Measurements from ENCODE around the gene PTH1R. TPM values are rescaled to one million over a fixed set of nuclear protein-coding genes. Genes with fewer than 3 reads are reported as not detected.

The PTH1R gene
- total RNA-seq, 1 experiment from 2014 or later = not detected

- CTCF ChIA-PET = no interaction called here
- no peak for ATAC-seq
- H3K27me3 ChIP-seq (ENCODE audit: control insufficient read depth, insufficient read depth, low read length) = no peaks in the 10 kb centered on the region
- no peak for TF ChIP-seq TCF7L2 (IDR thresholded peaks at IDR 0.05; ENCODE audit: low read depth, low read length)
- TF ChIP-seq POLR2AphosphoS5 (IDR thresholded peaks at IDR 0.05; ENCODE audit: low read depth, low read length) = no peak
- no peak for TF ChIP-seq CTCF (IDR thresholded peaks at IDR 0.05)
- no peak for TF ChIP-seq REST (IDR thresholded peaks at IDR 0.05; ENCODE audit: insufficient read depth in 1 of 2, low read depth in 2 of 2, low read length in 1 of 2)
- no peak for TF ChIP-seq SIN3A (IDR thresholded peaks at IDR 0.05; ENCODE audit: borderline replicate concordance, insufficient read depth, low read depth, low read length)
- H3K36me3 ChIP-seq (ENCODE audit: control insufficient read depth, insufficient read depth, low read length) = no peaks in the 10 kb centered on the region
- H3K4me1 ChIP-seq (ENCODE audit: control insufficient read depth, insufficient read depth, low read length) = peaks cover 3% of the 10 kb centered on the region; the same call in 1 of the 2 replicates
- H3K27ac ChIP-seq (ENCODE audit: low read length) = no peak overlapping the region
- BruUV-seq (replicated peaks) = no TSS peak
- DNase-seq (ENCODE audit: low read depth, low spot score) = no peak
- intact Hi-C loops (cut with micrococcal nuclease; ENCODE audit: unreplicated experiment) (no loop called here), in situ Hi-C loops (cut with HindIII; ENCODE audit: low pct_unique_long_range_greater_than_20kb, low sequenced_read_pairs) (no loop called here)
- no peaks in the 10 kb centered on the region for H3K9me3 ChIP-seq (ENCODE audit: control insufficient read depth, insufficient read depth, low read depth, low read length)
- POLR2A ChIA-PET = no interaction called here
- H3K4me3 ChIP-seq (ENCODE audit: low read depth in 2 of 2, low read length in 2 of 2) = no peak overlapping the region
Measured at GRCh38 chr3:46891132-46891531, 13.6 kb downstream of the PTH1R start.

- Histone ChIP-seq H3K4me3 (ENCODE audit: low read depth in 2 of 2, low read length in 2 of 2) (peak overlapping the region; percentile 31 to 41), H3K9me3 (ENCODE audit: control insufficient read depth, insufficient read depth, low read depth, low read length) (no peaks in the 10 kb centered on the region), H3K4me1 (ENCODE audit: control insufficient read depth, insufficient read depth, low read length) (peaks cover 3% of the 10 kb centered on the region; the same call in 1 of the 2 replicates), H3K27ac (ENCODE audit: low read length) (no peak overlapping the region), H3K36me3 (ENCODE audit: control insufficient read depth, insufficient read depth, low read length) (no peaks in the 10 kb centered on the region), H3K27me3 (ENCODE audit: control insufficient read depth, insufficient read depth, low read length) (no peaks in the 10 kb centered on the region)
- intact Hi-C loops (cut with micrococcal nuclease; ENCODE audit: unreplicated experiment) = no loop called here
- CTCF ChIA-PET = no interaction called here
- in situ Hi-C loops (cut with HindIII; ENCODE audit: low pct_unique_long_range_greater_than_20kb, low sequenced_read_pairs) = no loop called here
- POLR2A ChIA-PET = no interaction called here
- TF ChIP-seq POLR2AphosphoS5 (IDR thresholded peaks at IDR 0.05; ENCODE audit: low read depth, low read length) = no peak
- TF ChIP-seq SIN3A (IDR thresholded peaks at IDR 0.05; ENCODE audit: borderline replicate concordance, insufficient read depth, low read depth, low read length) = no peak
- TF ChIP-seq REST (IDR thresholded peaks at IDR 0.05; ENCODE audit: insufficient read depth in 1 of 2, low read depth in 2 of 2, low read length in 1 of 2) = no peak
- no peak for TF ChIP-seq TCF7L2 (IDR thresholded peaks at IDR 0.05; ENCODE audit: low read depth, low read length)
- no peak for TF ChIP-seq CTCF (IDR thresholded peaks at IDR 0.05)
- no TSS peak for BruUV-seq (replicated peaks)
- DNase-seq (ENCODE audit: low read depth, low spot score) = no peak
- ATAC-seq = peak; percentile 90
Measured at GRCh38 chr3:46892285-46893145, 15.0 kb downstream of the PTH1R start.

Data from Panc1 (cell line).